ENCODE results near the gene ARG2.

Gene ARG2

DNA sequence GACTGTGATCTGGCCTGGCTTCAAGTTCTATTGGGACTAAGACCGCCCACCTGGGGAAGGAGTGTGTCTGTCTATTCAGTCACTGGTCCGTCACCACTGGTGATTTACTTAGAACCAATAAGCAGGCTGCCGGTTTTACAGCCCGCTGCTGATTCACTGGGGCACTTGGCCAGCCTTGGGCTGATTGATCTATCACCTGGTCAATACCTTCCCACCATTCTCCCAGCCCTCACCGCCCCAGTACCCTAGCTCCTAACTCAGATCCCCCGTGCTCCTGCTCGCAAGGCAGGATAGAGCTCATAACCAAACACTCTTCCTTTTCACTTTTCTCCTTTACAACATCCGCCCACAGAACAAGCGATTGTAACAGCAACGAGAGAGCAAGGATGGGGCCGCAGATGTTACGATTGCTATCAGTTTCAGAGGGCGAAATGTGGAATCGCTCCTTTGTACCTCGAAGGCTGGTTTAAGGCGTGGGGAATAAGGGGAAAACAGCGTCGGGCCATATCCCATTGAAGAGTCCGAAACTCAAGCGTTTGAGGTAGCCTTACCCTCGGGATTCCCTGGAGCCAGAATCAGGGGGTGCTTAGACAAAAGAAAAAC is 75.2 kb downstream of the ARG2 start:
- TF ChIP-seq, protein P1, sequence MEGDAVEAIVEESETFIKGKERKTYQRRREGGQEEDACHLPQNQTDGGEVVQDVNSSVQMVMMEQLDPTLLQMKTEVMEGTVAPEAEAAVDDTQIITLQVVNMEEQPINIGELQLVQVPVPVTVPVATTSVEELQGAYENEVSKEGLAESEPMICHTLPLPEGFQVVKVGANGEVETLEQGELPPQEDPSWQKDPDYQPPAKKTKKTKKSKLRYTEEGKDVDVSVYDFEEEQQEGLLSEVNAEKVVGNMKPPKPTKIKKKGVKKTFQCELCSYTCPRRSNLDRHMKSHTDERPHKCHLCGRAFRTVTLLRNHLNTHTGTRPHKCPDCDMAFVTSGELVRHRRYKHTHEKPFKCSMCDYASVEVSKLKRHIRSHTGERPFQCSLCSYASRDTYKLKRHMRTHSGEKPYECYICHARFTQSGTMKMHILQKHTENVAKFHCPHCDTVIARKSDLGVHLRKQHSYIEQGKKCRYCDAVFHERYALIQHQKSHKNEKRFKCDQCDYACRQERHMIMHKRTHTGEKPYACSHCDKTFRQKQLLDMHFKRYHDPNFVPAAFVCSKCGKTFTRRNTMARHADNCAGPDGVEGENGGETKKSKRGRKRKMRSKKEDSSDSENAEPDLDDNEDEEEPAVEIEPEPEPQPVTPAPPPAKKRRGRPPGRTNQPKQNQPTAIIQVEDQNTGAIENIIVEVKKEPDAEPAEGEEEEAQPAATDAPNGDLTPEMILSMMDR (conservative IDR thresholded peaks at IDR 0.05) = no peak
- TF ChIP-seq ZFX (IDR thresholded peaks at IDR 0.05) = no peak

DNA sequence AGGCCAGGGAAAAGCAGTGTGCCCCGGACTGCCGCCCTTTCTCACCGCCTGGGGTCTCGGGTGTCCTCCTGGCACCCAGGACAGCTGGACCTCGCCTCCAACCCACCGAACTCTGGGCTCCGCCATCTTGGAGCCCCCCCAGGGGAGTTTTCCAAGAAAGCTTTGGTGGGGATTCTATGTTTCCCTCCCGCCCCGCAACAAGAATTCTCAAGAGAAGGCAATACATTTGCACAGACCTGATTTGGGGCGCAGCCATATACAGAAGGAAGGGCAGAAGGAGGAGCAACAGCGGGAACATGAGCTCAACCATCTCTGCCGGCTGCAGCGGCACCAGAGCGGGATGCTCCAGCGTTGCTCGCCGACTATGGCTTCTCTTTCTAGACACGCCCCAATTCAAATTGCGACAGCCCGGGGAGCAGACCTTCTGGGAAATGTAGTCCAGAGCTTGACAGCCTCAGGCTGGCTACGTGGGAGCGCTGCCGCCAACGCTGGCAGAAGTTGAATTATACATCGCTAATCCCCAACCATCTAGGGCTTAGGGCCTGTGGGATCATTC is 75.8 kb downstream of the ARG2 start, which contains the start of gene RDH11:
RDH11 (minus strand) TSS at position 371 of the 556 bp plus-strand sequence; CDS start at position 310, 61 bp downstream.
- H3K27ac ChIP-seq = peak within 1 kb of the TSS; percentile 91
- TF ChIP-seq, protein P1 (conservative IDR thresholded peaks at IDR 0.05) = no peak
- no peak for TF ChIP-seq ZFX (IDR thresholded peaks at IDR 0.05)

More for the DNA sequence above, 75.2 kb downstream of the ARG2 start:
- peak overlapping the region; percentile 91 for H3K27ac ChIP-seq

DNA sequence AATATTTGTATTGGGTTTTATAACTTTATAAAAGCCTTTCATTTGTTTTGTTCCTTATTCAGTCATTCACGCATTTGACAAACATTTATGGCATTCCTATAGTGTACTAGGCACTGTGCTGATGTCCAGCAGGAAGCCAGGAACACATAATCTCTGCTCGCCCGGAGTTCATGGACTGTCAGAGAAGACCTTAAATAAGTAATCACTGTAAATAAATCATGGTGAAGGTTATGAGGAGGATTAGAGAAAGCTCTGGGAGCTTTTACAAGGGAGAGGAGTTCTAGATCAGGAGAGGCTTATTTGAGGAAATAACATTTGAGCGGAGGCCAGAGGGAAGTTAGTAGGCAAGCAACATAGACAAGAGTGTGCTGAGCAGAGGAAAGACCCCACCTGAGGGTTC is 77.3 kb downstream of the ARG2 start:
- no peak overlapping the region for H3K27ac ChIP-seq
- TF ChIP-seq ZFX (IDR thresholded peaks at IDR 0.05) = no peak
- TF ChIP-seq, protein P1 (conservative IDR thresholded peaks at IDR 0.05) = no peak

DNA sequence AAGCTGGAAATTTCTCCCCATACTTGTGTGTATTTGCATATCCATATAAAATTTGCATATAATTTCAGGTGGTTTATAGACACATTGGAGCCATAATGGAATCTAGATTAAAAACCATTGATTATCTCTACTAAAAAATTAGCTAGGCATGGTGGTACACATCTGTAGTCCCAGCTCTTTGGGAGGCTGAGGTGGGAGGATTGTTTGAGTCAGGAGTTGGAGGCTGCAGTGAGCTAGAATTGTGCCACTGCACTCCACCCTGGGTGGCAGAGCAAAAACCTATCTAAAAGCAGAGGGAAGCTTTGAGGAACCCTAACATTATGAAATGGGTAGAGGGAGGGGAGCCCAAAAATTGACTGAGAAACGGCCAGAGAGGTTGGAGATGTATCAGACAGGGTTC is 78.5 kb downstream of the ARG2 start:
- no peak for TF ChIP-seq ZFX (IDR thresholded peaks at IDR 0.05)
- TF ChIP-seq, protein P1 (conservative IDR thresholded peaks at IDR 0.05) = no peak
- H3K27ac ChIP-seq = no peak overlapping the region
